Liver (tissue), 9 donors: ENCODE results near the gene GATA6. TPM values are rescaled to one million over a fixed set of nuclear protein-coding genes. Genes with fewer than 3 reads are reported as not detected.

Experiments used
- DNase-seq: peaks from one replicate; pipeline ENCODE4 v3.0.0-alpha.2; 2017; ENCODE audit warnings: low spot score
- H3K27ac ChIP-seq, 2 donors: one replicate each; pipeline ENCODE4 v1.7.0; 2013; ENCODE audit warnings: inconsistent platforms in 2 of 2, low read length in 2 of 2, control low read depth in 1 of 2, low read depth in 1 of 2, mild to moderate bottlenecking in 1 of 2
- H3K27me3 ChIP-seq, 4 donors: one replicate each; pipeline versions ENCODE4 v1.6.1 to v1.7.0; 2013; ENCODE audit warnings: low read length in 3 of 4, inconsistent platforms in 1 of 4, mild to moderate bottlenecking in 1 of 4, moderate library complexity in 1 of 4; ENCODE audit not compliant: control insufficient read depth in 4 of 4, insufficient read depth in 4 of 4
- H3K36me3 ChIP-seq, 4 donors: one replicate each; pipeline versions ENCODE4 v1.6.1 to v1.7.0; 2013; ENCODE audit warnings: low read length in 3 of 4, mild to moderate bottlenecking in 3 of 4, low read depth in 1 of 4, moderate library complexity in 1 of 4; ENCODE audit not compliant: control insufficient read depth in 4 of 4, insufficient read depth in 3 of 4
- H3K4me1 ChIP-seq, 4 donors: one replicate each; pipeline versions ENCODE4 v1.6.1 to v1.7.0; 2013; ENCODE audit warnings: low read length in 3 of 4, mild to moderate bottlenecking in 3 of 4, moderate library complexity in 1 of 4; ENCODE audit not compliant: control insufficient read depth in 4 of 4, insufficient read depth in 4 of 4
- H3K4me3 ChIP-seq, 3 donors: one replicate each; pipeline versions ENCODE4 v1.6.1 to v1.7.0; 2013; ENCODE audit warnings: low read length in 3 of 3, control low read depth in 1 of 3, low read depth in 1 of 3, mild to moderate bottlenecking in 1 of 3
- H3K9ac ChIP-seq, 2 donors: one replicate each; pipeline ENCODE4 v1.7.0; 2013; ENCODE audit warnings: low read length in 2 of 2, mild to moderate bottlenecking in 2 of 2, moderate library complexity in 2 of 2, control low read depth in 1 of 2, low read depth in 1 of 2
- H3K9me3 ChIP-seq, 4 donors: one replicate each; pipeline versions ENCODE4 v1.6.1 to v1.7.0; 2013; ENCODE audit warnings: low read length in 3 of 4; ENCODE audit not compliant: control insufficient read depth in 4 of 4
- EGR1 ChIP-seq, 2 donors: IDR thresholded peaks; 2 replicates each; pipeline ENCODE4 v1.6.1; 2016 to 2018; ENCODE audit warnings: antibody characterized with exemption in 2 of 2, low read depth in 2 of 2
- FOXA1 ChIP-seq: IDR thresholded peaks from 2 replicates; pipeline ENCODE4 v1.6.1; 2016; ENCODE audit warnings: antibody characterized with exemption
- FOXA2 ChIP-seq: IDR thresholded peaks from 2 replicates; pipeline ENCODE4 v1.6.1; 2016; ENCODE audit warnings: antibody characterized with exemption
- GABPA ChIP-seq, 2 donors: IDR thresholded peaks in 1 of 2; conservative IDR thresholded peaks in 1 of 2; 2 replicates each; pipeline ENCODE4 v1.6.1; 2016; ENCODE audit warnings: antibody characterized with exemption in 2 of 2, mild to moderate bottlenecking in 1 of 2, moderate library complexity in 1 of 2
- HNF4A ChIP-seq, 2 donors: conservative IDR thresholded peaks; 2 replicates each; pipeline ENCODE4 v1.6.1; 2016; ENCODE audit warnings: antibody characterized with exemption in 2 of 2, mild to moderate bottlenecking in 2 of 2
- HNF4G ChIP-seq: IDR thresholded peaks from 2 replicates; pipeline ENCODE4 v1.6.1; 2016; ENCODE audit warnings: antibody characterized with exemption
- JUND ChIP-seq, 2 donors: IDR thresholded peaks; 2 replicates each; pipeline ENCODE4 v1.6.1; 2016; ENCODE audit warnings: antibody characterized with exemption in 2 of 2
- MAX ChIP-seq: IDR thresholded peaks from 2 replicates; pipeline ENCODE4 v1.6.1; 2016; ENCODE audit warnings: antibody characterized with exemption
- NR2F2 ChIP-seq: IDR thresholded peaks from 2 replicates; pipeline ENCODE4 v1.6.1; 2016; ENCODE audit warnings: antibody characterized with exemption
- RAD21 ChIP-seq, 2 donors: IDR thresholded peaks; 2 replicates each; pipeline ENCODE4 v1.6.1; 2016; ENCODE audit warnings: antibody characterized with exemption in 2 of 2, mild to moderate bottlenecking in 2 of 2
- RXRA ChIP-seq, 2 donors: IDR thresholded peaks; 2 replicates each; pipeline ENCODE4 v1.6.1; 2017 to 2018; ENCODE audit warnings: antibody characterized with exemption in 2 of 2, mild to moderate bottlenecking in 1 of 2
- TAF1 ChIP-seq: conservative IDR thresholded peaks from 2 replicates; pipeline ENCODE4 v1.6.1; 2016; ENCODE audit warnings: antibody characterized with exemption, mild to moderate bottlenecking
- YY1 ChIP-seq: IDR thresholded peaks from 2 replicates; pipeline ENCODE4 v1.6.1; 2016; ENCODE audit warnings: antibody characterized with exemption, mild to moderate bottlenecking
- ZBTB33 ChIP-seq: IDR thresholded peaks from 2 replicates; pipeline ENCODE4 v1.6.1; 2016; ENCODE audit warnings: antibody characterized with exemption
- WGBS: extraction: QIAGEN DNeasy Blood & Tissue Kit; methylation state at CpG from one replicate; pipeline ENCODE4 v1.1.7; 2013; 5-methylcytosine and 5-hydroxymethylcytosine counted together
- polyA plus RNA-seq, 2 donors: library from polyadenylated mRNA; stranded (reverse) in 1 of 2; unstranded in 1 of 2; fragments of 200-250 nt in 1 of 2; fragments of >200 nt in 1 of 2; fragmentation: Nextera tagmentation in 1 of 2; extraction: Ambion mirVana in 1 of 2; gene quantifications; one replicate each; pipeline versions ENCODE4 v1.2.1 to v1.2.3, GENCODE V29; 2013 to 2015
- total RNA-seq, 2 donors: library from RNA; depleted of rRNA; stranded (reverse); fragments of >200 nt; gene quantifications; one replicate each; pipeline ENCODE4 v1.2.3, GENCODE V29; 2014
- TF ChIP-seq, protein P1 (sequence below): IDR thresholded peaks from 2 replicates; pipeline ENCODE4 v1.6.1; 2016; ENCODE audit warnings: antibody characterized with exemption, mild to moderate bottlenecking
- donor health status: healthy.
- donor health status: healthy.
- donor health status: healthy.
- donor health status: healthy.
- donor health status: healthy.

GATA6 gene
- total and polyA plus RNA-seq, 4 donors: 1.8 to 6.6 (median 4.9) TPM

DNA sequence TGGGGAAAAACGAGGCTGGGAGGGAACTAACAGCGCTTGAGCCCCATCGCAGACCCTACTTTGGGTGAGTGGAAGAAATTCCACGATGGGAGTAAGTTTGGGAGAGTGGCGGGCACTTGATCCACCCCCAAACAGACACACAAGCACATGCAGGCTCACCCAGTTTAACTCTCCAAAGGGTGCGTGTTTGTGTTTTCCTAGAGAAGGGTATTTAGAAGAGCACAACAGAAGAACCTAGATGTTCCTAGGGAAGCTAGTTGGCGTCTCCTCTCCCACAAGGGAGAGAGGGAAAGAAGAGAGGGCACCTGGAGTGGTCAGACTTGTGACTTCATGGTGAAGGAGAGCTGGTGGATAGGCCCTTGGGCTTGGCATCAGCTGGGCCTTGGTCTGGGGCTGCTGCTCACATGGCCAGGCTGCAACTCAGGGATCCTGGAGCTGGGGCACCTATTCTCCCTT is 3.2 kb downstream of the GATA6 start:
- WGBS: 65% methylated on average over 7 of the region's 7 CpGs
- peak overlapping the region; percentile 3 to 63 for H3K9ac ChIP-seq
- no peaks in the 10 kb centered on the region for H3K27me3 ChIP-seq
- H3K9me3 ChIP-seq: no peaks in the 10 kb centered on the region
- H3K4me1 ChIP-seq: peaks cover 13 to 37% (median 26%) of the 10 kb centered on the region in 4 donors
- TF ChIP-seq MAX (no peak), ZBTB33 (no peak), RXRA (IDR thresholded peaks at IDR 0.05) (no peak), HNF4G (no peak), EGR1 (IDR thresholded peaks at IDR 0.05; ENCODE audit: low read depth in 2 of 2) (no peak), FOXA1 (no peak), FOXA2 (no peak), YY1 (no peak)
- TF ChIP-seq, protein P1, sequence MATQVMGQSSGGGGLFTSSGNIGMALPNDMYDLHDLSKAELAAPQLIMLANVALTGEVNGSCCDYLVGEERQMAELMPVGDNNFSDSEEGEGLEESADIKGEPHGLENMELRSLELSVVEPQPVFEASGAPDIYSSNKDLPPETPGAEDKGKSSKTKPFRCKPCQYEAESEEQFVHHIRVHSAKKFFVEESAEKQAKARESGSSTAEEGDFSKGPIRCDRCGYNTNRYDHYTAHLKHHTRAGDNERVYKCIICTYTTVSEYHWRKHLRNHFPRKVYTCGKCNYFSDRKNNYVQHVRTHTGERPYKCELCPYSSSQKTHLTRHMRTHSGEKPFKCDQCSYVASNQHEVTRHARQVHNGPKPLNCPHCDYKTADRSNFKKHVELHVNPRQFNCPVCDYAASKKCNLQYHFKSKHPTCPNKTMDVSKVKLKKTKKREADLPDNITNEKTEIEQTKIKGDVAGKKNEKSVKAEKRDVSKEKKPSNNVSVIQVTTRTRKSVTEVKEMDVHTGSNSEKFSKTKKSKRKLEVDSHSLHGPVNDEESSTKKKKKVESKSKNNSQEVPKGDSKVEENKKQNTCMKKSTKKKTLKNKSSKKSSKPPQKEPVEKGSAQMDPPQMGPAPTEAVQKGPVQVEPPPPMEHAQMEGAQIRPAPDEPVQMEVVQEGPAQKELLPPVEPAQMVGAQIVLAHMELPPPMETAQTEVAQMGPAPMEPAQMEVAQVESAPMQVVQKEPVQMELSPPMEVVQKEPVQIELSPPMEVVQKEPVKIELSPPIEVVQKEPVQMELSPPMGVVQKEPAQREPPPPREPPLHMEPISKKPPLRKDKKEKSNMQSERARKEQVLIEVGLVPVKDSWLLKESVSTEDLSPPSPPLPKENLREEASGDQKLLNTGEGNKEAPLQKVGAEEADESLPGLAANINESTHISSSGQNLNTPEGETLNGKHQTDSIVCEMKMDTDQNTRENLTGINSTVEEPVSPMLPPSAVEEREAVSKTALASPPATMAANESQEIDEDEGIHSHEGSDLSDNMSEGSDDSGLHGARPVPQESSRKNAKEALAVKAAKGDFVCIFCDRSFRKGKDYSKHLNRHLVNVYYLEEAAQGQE: no peak
- DNase-seq: no peak
- H3K36me3 ChIP-seq: peaks cover 0 to 14% (median 2%) of the 10 kb centered on the region in 4 donors
- H3K4me3 ChIP-seq: peak overlapping the region in 2 of 3 donors; percentile 22 to 92
- H3K27ac ChIP-seq: peak overlapping the region; percentile 54 to 70

GRCh38 chr18:22173221-22173927 is 4.0 kb downstream of the GATA6 start:
- 77% methylated on average over 22 of the region's 22 CpGs for whole genome bisulfite sequencing
- Histone ChIP-seq H3K4me1 (peaks cover 13 to 35% (median 24%) of the 10 kb centered on the region in 4 donors), H3K27ac (peak overlapping the region; percentile 54 to 70), H3K36me3 (peaks cover 0 to 15% (median 2%) of the 10 kb centered on the region in 4 donors), H3K4me3 (peak overlapping the region in 2 of 3 donors; percentile 22 to 92), H3K9ac (no peak overlapping the region), H3K9me3 (no peaks in the 10 kb centered on the region), H3K27me3 (no peaks in the 10 kb centered on the region)
- no peak for TF ChIP-seq TAF1
- no peak for DNase-seq

GRCh38 chr18:22173928-22174301 is 4.5 kb downstream of the GATA6 start:
- H3K27me3 ChIP-seq: no peaks in the 10 kb centered on the region
- H3K9ac ChIP-seq: no peak overlapping the region
- WGBS: 71% methylated on average over 6 of the region's 6 CpGs
- H3K9me3 ChIP-seq: no peaks in the 10 kb centered on the region
- H3K36me3 ChIP-seq: peaks cover 0 to 15% (median 2%) of the 10 kb centered on the region in 4 donors
- DNase-seq: no peak
- H3K4me1 ChIP-seq: peaks cover 11 to 32% (median 22%) of the 10 kb centered on the region in 4 donors
- peak overlapping the region in 1 of 3 donors; percentile 7 for H3K4me3 ChIP-seq
- peak overlapping the region; percentile 54 to 70 for H3K27ac ChIP-seq
- TF ChIP-seq EGR1 (IDR thresholded peaks at IDR 0.05; ENCODE audit: low read depth in 2 of 2) (no peak), JUND (IDR thresholded peaks at IDR 0.05) (no peak), FOXA1 (no peak), GABPA (IDR thresholded peaks at IDR 0.05 in 1 of 2, conservative IDR thresholded peaks at IDR 0.05 in 1 of 2) (no peak), ZBTB33 (no peak), NR2F2 (no peak), YY1 (no peak), RAD21 (IDR thresholded peaks at IDR 0.05) (no peak), TAF1 (no peak), HNF4A (conservative IDR thresholded peaks at IDR 0.05) (no peak)
- TF ChIP-seq, protein P1: no peak
